ENCODE data around the gene EPHA10. TPM values are rescaled to one million over a fixed set of nuclear protein-coding genes. Genes with fewer than 3 reads are reported as not detected.

The EPHA10 gene
- polyA plus RNA-seq, 1 donor from 2014 or later = 39.4 TPM

GRCh38 chr1:37782491-37782890 lies 17.6 kb upstream of the EPHA10 start:
- H3K9me3 ChIP-seq (ENCODE audit: low read length) = no peaks in the 10 kb centered on the region
- no peak overlapping the region for H3K4me3 ChIP-seq (ENCODE audit: low read length)
- no peaks in the 10 kb centered on the region for H4K20me1 ChIP-seq (ENCODE audit: insufficient read depth)
- no peak overlapping the region for H3K4me2 ChIP-seq (ENCODE audit: low read length)
- no peaks in the 10 kb centered on the region for H3K9me2 ChIP-seq (ENCODE audit: insufficient read depth, low read length)
- H3K9ac ChIP-seq (ENCODE audit: low read length) = no peak overlapping the region
- H3K27me3 ChIP-seq (ENCODE audit: insufficient read depth, low read depth, low read length) = peaks cover 9% of the 10 kb centered on the region
- H3K27ac ChIP-seq (ENCODE audit: low read length) = no peak overlapping the region
- no peak overlapping the region for H2AFZ ChIP-seq (ENCODE audit: low read depth, low read length)
- no peaks in the 10 kb centered on the region for H3K36me3 ChIP-seq (ENCODE audit: insufficient read depth, low read length)
- no peaks in the 10 kb centered on the region for H3F3A ChIP-seq (ENCODE audit: insufficient read depth, low read length, poor library complexity, severe bottlenecking)
- no peaks in the 10 kb centered on the region for H3K79me2 ChIP-seq (replicated peaks; ENCODE audit: insufficient read depth, low read length)
- no peak for TF ChIP-seq EZH2 (IDR thresholded peaks at IDR 0.05; ENCODE audit: borderline replicate concordance, insufficient read depth, low read length, poor library complexity, severe bottlenecking)
- TF ChIP-seq EP300 (conservative IDR thresholded peaks at IDR 0.05; ENCODE audit: poor library complexity, severe bottlenecking) = no peak

DNA sequence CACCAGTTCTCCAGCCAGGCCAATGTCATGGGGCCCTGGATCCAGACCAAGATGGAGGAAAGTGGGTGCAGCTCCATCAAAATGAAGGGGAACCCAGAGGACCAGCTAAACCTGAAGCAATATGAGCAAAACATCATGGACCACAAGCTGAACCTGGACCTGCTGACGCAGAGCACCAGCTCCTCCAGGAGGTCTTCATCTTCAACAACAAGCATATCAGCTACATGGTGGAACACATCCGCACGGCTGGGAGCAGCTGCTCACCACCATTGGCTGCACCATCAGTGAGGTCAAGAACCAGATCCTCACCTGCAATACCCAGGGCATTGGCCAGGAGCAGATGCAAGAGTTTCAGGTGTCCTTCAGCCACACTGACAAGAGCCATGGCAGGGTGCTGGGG lies 13.7 kb upstream of the EPHA10 start:
- Histone ChIP-seq H3K27ac (ENCODE audit: low read length) (no peak overlapping the region), H3K4me2 (ENCODE audit: low read length) (no peak overlapping the region), H3K9me2 (ENCODE audit: insufficient read depth, low read length) (no peaks in the 10 kb centered on the region), H2AFZ (ENCODE audit: low read depth, low read length) (no peak overlapping the region), H3F3A (ENCODE audit: insufficient read depth, low read length, poor library complexity, severe bottlenecking) (no peaks in the 10 kb centered on the region), H3K79me2 (replicated peaks; ENCODE audit: insufficient read depth, low read length) (no peaks in the 10 kb centered on the region), H3K27me3 (ENCODE audit: insufficient read depth, low read depth, low read length) (peaks cover 9% of the 10 kb centered on the region), H3K9ac (ENCODE audit: low read length) (no peak overlapping the region), H3K36me3 (ENCODE audit: insufficient read depth, low read length) (no peaks in the 10 kb centered on the region), H3K4me3 (ENCODE audit: low read length) (no peak overlapping the region), H4K20me1 (ENCODE audit: insufficient read depth) (no peaks in the 10 kb centered on the region), H3K9me3 (ENCODE audit: low read length) (no peaks in the 10 kb centered on the region)
- TF ChIP-seq REST (IDR thresholded peaks at IDR 0.05; ENCODE audit: borderline replicate concordance) (no peak), POLR2AphosphoS5 (IDR thresholded peaks at IDR 0.05) (no peak), TAF1 (IDR thresholded peaks at IDR 0.05; ENCODE audit: low read depth) (no peak), SMC3 (conservative IDR thresholded peaks at IDR 0.05; ENCODE audit: poor library complexity) (no peak), RAD21 (conservative IDR thresholded peaks at IDR 0.05) (no peak), EP300 (conservative IDR thresholded peaks at IDR 0.05; ENCODE audit: poor library complexity, severe bottlenecking) (no peak), CTCF (IDR thresholded peaks at IDR 0.05; ENCODE audit: poor library complexity, severe bottlenecking) (no peak), EZH2 (IDR thresholded peaks at IDR 0.05; ENCODE audit: borderline replicate concordance, insufficient read depth, low read length, poor library complexity, severe bottlenecking) (no peak), MXI1 (conservative IDR thresholded peaks at IDR 0.05; ENCODE audit: poor library complexity, severe bottlenecking) (no peak)
